Cerebellar nuclear complex (tissue), 1 donor: Measurements from ENCODE around the gene ITM2C.

Experiments
- DNase-seq, 2 experiments: peaks; one replicate each; lab custom pipeline; 2025; lab: John Stamatoyannopoulos, UW

The ITM2C gene

GRCh38 chr2:230907361-230908091 lies 42.8 kb downstream of the ITM2C start:
- DNase-seq, result no peak

GRCh38 chr2:230908092-230908594 lies 43.4 kb downstream of the ITM2C start:
- DNase-seq, result no peak

- no peak for DNase-seq
These were observed 44.0 kb downstream of the ITM2C start for GRCh38 chr2:230908595-230909191.

GRCh38 chr2:230909841-230910545 lies 45.3 kb downstream of the ITM2C start:
- no peak for DNase-seq

GRCh38 chr2:230910546-230911177 lies 45.9 kb downstream of the ITM2C start:
- DNase-seq, result no peak

- no peak for DNase-seq
These were observed 47.3 kb downstream of the ITM2C start for GRCh38 chr2:230912046-230912445.

GRCh38 chr2:230912724-230913123 lies 48.0 kb downstream of the ITM2C start:
- no peak for DNase-seq

- no peak for DNase-seq
These were observed 48.8 kb downstream of the ITM2C start for GRCh38 chr2:230913406-230914143.

GRCh38 chr2:230914886-230915285 lies 50.1 kb downstream of the ITM2C start:
- DNase-seq, result no peak

GRCh38 chr2:230915319-230915718 lies 50.6 kb downstream of the ITM2C start:
- no peak for DNase-seq

GRCh38 chr2:230916218-230916617 lies 51.5 kb downstream of the ITM2C start:
- no peak for DNase-seq

- DNase-seq, result no peak
These were observed 54.5 kb downstream of the ITM2C start for GRCh38 chr2:230919240-230919639.

- DNase-seq, result no peak
These were observed 54.9 kb downstream of the ITM2C start for GRCh38 chr2:230919681-230920080.

GRCh38 chr2:230920167-230920566 lies 55.4 kb downstream of the ITM2C start:
- DNase-seq, result no peak

GRCh38 chr2:230921806-230922595 lies 57.3 kb downstream of the ITM2C start:
- DNase-seq, result no peak

- no peak for DNase-seq
These were observed 58.4 kb downstream of the ITM2C start for GRCh38 chr2:230922951-230923717.

GRCh38 chr2:230924092-230924469 lies 59.3 kb downstream of the ITM2C start:
- DNase-seq, result no peak

- DNase-seq, result no peak
These were observed 60.0 kb downstream of the ITM2C start, which contains the start of gene GPR55 for GRCh38 chr2:230924470-230925341. GPR55 (minus strand) TSS chr2:230925242; CDS start chr2:230910962, 14,280 bp downstream.

GRCh38 chr2:230925443-230925878 lies 60.7 kb downstream of the ITM2C start:
- DNase-seq, result no peak
